ENCODE results near the gene C9orf43. TPM values are rescaled to one million over a fixed set of nuclear protein-coding genes. Genes with fewer than 3 reads are reported as not detected.
"Not testable (repeated sequence)": the region's sequence is repeated elsewhere in the genome, so short reads cannot be mapped to it uniquely, and the experiment has no call there.

Gene C9orf43
- total and polyA plus RNA-seq, 5 donors = 0.20 to 0.47 (median 0.21) TPM

GRCh38 chr9:113425072-113425471 lies 14.5 kb downstream of the C9orf43 start:
- no peak overlapping the region for H3K4me3 ChIP-seq (ENCODE audit: low read length)
- H3K9me3 ChIP-seq (ENCODE audit: control insufficient read depth, low read length) = no peaks in the 10 kb centered on the region
- no peak overlapping the region for H3K27ac ChIP-seq (ENCODE audit: low read length)
- DNase-seq (no peak), ATAC-seq (no peak)
- intact Hi-C loops (cut with DNase I) = no loop called here
- no peaks in the 10 kb centered on the region for H3K4me1 ChIP-seq (ENCODE audit: control insufficient read depth, insufficient read depth, low read length)
- H3K27me3 ChIP-seq (ENCODE audit: control insufficient read depth, insufficient read depth) = no peaks in the 10 kb centered on the region
- 42% methylated on average over 2 of the region's 2 CpGs for WGBS

DNA sequence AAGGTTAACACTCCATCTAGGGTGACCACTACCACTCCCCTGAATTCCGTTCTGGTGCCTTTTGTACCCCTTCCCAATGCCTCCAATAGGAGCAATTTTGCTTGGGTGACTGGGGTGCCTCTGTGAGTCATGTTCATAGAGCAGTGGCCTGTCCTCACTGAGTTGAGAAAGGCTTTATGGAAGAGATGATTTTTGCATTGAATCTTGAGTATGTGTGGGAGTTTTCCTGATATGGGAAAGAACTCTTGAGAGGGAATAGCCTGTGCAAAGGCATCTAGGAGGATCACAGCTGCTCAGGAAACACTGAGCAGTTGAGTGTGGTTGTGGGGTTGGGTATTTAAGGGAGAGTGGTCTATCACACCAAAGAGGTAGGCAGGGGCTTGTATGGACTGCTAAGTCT lies 16.2 kb downstream of the C9orf43 start:
- intact Hi-C loops (cut with DNase I) = no loop called here
- no peaks in the 10 kb centered on the region for H3K4me1 ChIP-seq (ENCODE audit: control insufficient read depth, insufficient read depth, low read length)
- DNase-seq (no peak), ATAC-seq (no peak)
- 79% methylated on average over 1 of the region's 1 CpG for WGBS
- H3K27ac ChIP-seq (ENCODE audit: low read length) = no peak overlapping the region
- H3K9me3 ChIP-seq (ENCODE audit: control insufficient read depth, low read length) = no peaks in the 10 kb centered on the region
- no peaks in the 10 kb centered on the region for H3K27me3 ChIP-seq (ENCODE audit: control insufficient read depth, insufficient read depth)
- H3K4me3 ChIP-seq (ENCODE audit: low read length) = no peak overlapping the region

DNA sequence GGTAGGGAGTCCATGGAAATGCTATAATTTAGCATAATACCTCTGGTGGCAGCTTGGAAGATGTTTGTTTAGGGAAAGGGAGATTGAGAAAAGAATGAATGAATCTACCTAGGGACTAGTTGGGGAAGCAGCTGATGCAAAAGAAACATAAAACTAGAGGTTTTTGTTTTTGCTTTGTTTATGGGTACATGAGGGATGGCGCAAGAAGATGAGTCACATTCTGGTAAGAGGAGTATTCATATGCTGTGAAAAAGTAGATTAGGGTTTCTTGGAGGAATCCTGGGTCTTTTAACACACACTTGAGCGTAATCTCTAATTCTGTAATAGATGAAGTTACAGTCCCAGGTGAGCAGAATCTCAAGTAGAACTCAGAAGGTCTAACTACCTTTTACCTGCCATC lies 17.1 kb downstream of the C9orf43 start:
- 95% methylated on average over 2 of the region's 2 CpGs for WGBS
- ATAC-seq = no peak
- no peak for DNase-seq
- Histone ChIP-seq H3K27ac (ENCODE audit: low read length) (no peak overlapping the region), H3K4me1 (ENCODE audit: control insufficient read depth, insufficient read depth, low read length) (no peaks in the 10 kb centered on the region), H3K27me3 (ENCODE audit: control insufficient read depth, insufficient read depth) (no peaks in the 10 kb centered on the region), H3K4me3 (ENCODE audit: low read length) (no peak overlapping the region), H3K9me3 (ENCODE audit: control insufficient read depth, low read length) (no peaks in the 10 kb centered on the region)
- intact Hi-C loops (cut with DNase I) = no loop called here

- ATAC-seq (peak in 1 of 2 donors; percentile 22), DNase-seq (no peak)
- intact Hi-C loops (cut with DNase I) = no loop called here
- WGBS = 87% methylated on average over 1 of the region's 1 CpG
- no peaks in the 10 kb centered on the region for H3K9me3 ChIP-seq (ENCODE audit: control insufficient read depth, low read length)
- no peaks in the 10 kb centered on the region for H3K27me3 ChIP-seq (ENCODE audit: control insufficient read depth, insufficient read depth)
- no peak overlapping the region for H3K27ac ChIP-seq (ENCODE audit: low read length)
- H3K4me3 ChIP-seq (ENCODE audit: low read length) = no peak overlapping the region
- H3K4me1 ChIP-seq (ENCODE audit: control insufficient read depth, insufficient read depth, low read length) = no peaks in the 10 kb centered on the region
These were observed 17.6 kb downstream of the C9orf43 start for GRCh38 chr9:113428062-113428615.

DNA sequence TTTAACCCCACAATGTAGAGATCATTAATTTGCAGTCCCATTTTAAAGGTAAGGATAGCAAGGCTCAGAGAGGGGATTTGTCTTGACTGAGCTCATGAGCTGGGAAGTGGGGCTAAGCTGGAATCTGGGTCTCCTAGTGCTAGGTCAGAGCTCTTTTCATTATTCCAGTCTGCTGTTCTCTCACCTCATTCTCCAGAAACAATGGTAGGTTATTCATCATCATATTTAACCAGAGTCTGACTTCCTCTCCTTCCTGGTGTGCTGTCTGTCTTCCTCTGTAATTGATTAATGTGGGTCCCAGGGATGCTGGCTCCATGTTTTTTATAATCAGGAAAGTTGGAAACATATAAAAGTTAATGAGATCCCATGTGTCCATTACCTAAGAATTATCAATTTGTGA lies 20.6 kb downstream of the C9orf43 start:
- Histone ChIP-seq H3K9me3 (ENCODE audit: control insufficient read depth, low read length) (no peaks in the 10 kb centered on the region), H3K27me3 (ENCODE audit: control insufficient read depth, insufficient read depth) (no peaks in the 10 kb centered on the region), H3K27ac (ENCODE audit: low read length) (no peak overlapping the region), H3K4me3 (ENCODE audit: low read length) (no peak overlapping the region), H3K4me1 (ENCODE audit: control insufficient read depth, insufficient read depth, low read length) (no peaks in the 10 kb centered on the region)
- intact Hi-C loops (cut with DNase I) = loop anchor here in 1 of 4 donors (5.0 kb wide), 1 partner anchor 226 kb away; no protein-coding TSS in a partner anchor
- ATAC-seq = no peak
- DNase-seq = no peak

DNA sequence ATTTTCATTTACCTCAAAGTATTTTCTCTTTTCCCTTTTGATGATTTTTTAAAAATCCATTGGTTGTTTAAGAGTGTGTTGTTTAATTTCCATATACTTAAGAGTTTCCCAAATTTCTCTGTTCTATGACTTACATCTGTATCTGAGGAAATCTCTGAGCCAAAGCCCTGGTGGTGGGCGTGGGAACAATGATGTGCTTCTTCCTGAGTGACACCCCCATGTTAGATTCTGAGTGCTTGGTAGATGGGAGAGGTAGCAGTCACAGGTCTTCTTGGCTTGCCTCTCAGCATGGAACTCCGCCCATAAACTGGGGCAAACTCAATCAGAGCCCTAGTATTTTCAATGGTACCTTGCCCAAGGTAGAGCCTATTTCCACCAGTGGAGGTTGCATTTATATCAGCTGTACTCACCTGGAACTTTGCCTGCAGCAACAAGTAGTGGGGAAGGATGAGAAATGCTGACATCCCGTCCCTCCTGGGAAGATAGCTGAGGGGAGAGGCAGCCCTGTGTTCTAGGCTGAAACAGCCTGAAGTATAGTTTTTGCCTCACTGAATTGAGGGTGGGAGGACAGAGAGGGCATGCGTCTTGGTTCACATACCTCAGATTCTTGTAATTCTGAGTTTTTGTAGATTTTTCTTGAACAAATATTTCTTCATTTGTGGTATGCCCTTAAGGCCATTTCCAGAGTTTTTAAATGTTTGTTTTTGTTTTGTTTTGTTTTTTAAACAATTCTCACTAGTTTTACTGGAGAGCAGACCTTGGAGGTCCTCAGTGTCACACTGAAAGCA lies 26.4 kb downstream of the C9orf43 start:
- Histone ChIP-seq H3K4me3 (ENCODE audit: low read length) (no peak overlapping the region), H3K27me3 (ENCODE audit: control insufficient read depth, insufficient read depth) (no peaks in the 10 kb centered on the region), H3K27ac (ENCODE audit: low read length) (no peak overlapping the region), H3K4me1 (ENCODE audit: control insufficient read depth, insufficient read depth, low read length) (no peaks in the 10 kb centered on the region), H3K9me3 (ENCODE audit: control insufficient read depth, low read length) (no peaks in the 10 kb centered on the region)
- WGBS = 76% methylated on average over 4 of the region's 4 CpGs
- no peak for DNase-seq
- intact Hi-C loops (cut with DNase I) = no loop called here
- ATAC-seq = no peak

- intact Hi-C loops (cut with DNase I); H3K9me3 ChIP-seq (ENCODE audit: control insufficient read depth, low read length); H3K27me3 ChIP-seq (ENCODE audit: control insufficient read depth, insufficient read depth); ATAC-seq; H3K4me3 ChIP-seq (ENCODE audit: low read length); H3K4me1 ChIP-seq (ENCODE audit: control insufficient read depth, insufficient read depth, low read length); H3K27ac ChIP-seq (ENCODE audit: low read length); DNase-seq: not testable (repeated sequence)
- WGBS = 90% methylated on average over 1 of the region's 1 CpG
These were observed 27.2 kb downstream of the C9orf43 start for GRCh38 chr9:113437716-113438115.

GRCh38 chr9:113444736-113445135 lies 34.2 kb downstream of the C9orf43 start:
- WGBS = 89% methylated on average over 2 of the region's 2 CpGs
- Histone ChIP-seq H3K4me1 (ENCODE audit: control insufficient read depth, insufficient read depth, low read length) (peaks cover 2% of the 10 kb centered on the region), H3K27ac (ENCODE audit: low read length) (no peak overlapping the region)

DNA sequence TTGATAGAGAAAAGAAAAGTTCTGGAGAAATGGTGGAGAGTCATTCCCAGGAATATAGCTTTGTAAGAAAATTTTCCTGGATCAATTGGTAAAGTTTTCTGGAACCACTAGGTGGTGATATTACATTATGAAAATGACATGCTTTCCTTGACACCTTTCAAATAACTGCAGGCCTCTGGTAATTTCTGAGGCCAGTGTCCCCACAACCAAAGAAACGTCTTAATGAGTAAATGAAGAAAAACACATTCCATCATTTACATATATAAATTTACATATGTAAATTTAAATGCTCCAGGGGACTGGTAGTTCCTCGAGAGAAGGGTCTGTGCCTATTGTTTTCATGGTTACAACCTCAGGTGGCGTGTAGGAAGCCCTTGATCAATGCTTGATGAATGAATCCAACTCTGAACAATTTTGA lies 35.8 kb downstream of the C9orf43 start:
- Histone ChIP-seq H3K4me3 (ENCODE audit: low read length) (no peak overlapping the region), H3K4me1 (ENCODE audit: control insufficient read depth, insufficient read depth, low read length) (peaks cover 2% of the 10 kb centered on the region), H3K27me3 (ENCODE audit: control insufficient read depth, insufficient read depth) (no peaks in the 10 kb centered on the region), H3K9me3 (ENCODE audit: control insufficient read depth, low read length) (no peaks in the 10 kb centered on the region), H3K27ac (ENCODE audit: low read length) (peak overlapping the region; percentile 83)
- intact Hi-C loops (cut with DNase I) = loop anchor here (2.0 to 5.0 kb wide), 3 partner anchors 140 to 211 kb away; no protein-coding TSS in a partner anchor
- WGBS = 55% methylated on average over 3 of the region's 3 CpGs
- peak; percentile 61 to 78 for ATAC-seq
- no peak for DNase-seq

More at GRCh38 chr9:113444736-113445135, 34.2 kb downstream of the C9orf43 start:
- H3K27me3 ChIP-seq (ENCODE audit: control insufficient read depth, insufficient read depth) = no peaks in the 10 kb centered on the region
- DNase-seq (no peak), ATAC-seq (no peak)
- intact Hi-C loops (cut with DNase I) = loop anchor here (2.0 to 5.0 kb wide), 3 partner anchors 143 to 214 kb away; no protein-coding TSS in a partner anchor
- no peaks in the 10 kb centered on the region for H3K9me3 ChIP-seq (ENCODE audit: control insufficient read depth, low read length)
- H3K4me3 ChIP-seq (ENCODE audit: low read length) = no peak overlapping the region

GRCh38 chr9:113449376-113449775 lies 38.8 kb downstream of the C9orf43 start:
- no peak for ATAC-seq
- Histone ChIP-seq H3K4me3 (ENCODE audit: low read length) (no peak overlapping the region), H3K27me3 (ENCODE audit: control insufficient read depth, insufficient read depth) (no peaks in the 10 kb centered on the region), H3K4me1 (ENCODE audit: control insufficient read depth, insufficient read depth, low read length) (peaks cover 2% of the 10 kb centered on the region), H3K27ac (ENCODE audit: low read length) (peak overlapping the region; percentile 52), H3K9me3 (ENCODE audit: control insufficient read depth, low read length) (no peaks in the 10 kb centered on the region)
- DNase-seq = no peak
- WGBS = 46% methylated on average over 2 of the region's 2 CpGs
- intact Hi-C loops (cut with DNase I) = loop anchor here in 3 of 4 donors (2.0 to 5.0 kb wide), 3 partner anchors 138 to 208 kb away; no protein-coding TSS in a partner anchor

DNA sequence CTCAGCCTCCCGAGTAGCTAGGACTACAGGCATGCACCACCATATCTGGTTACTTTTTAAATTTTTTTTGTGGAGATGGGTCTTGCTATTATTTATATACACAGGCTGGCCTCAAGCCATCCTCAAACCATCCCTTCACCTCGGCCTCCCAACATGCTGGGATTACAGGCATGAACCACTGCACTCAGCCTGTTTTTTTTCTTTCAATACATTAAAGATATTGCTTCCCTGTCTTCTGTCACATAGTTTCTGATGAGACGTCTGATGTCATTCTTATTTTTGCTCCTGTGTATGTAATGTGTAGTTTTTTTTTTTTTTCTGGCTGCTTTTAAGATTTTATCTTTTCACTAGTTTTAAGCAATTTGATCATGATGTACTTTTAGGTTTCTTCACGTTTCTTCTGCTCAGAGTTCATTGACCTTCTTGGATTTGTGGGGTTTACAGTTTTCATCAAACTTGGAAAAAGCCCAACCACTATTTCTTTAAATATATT lies 41.6 kb downstream of the C9orf43 start:
- Histone ChIP-seq H3K4me1 (ENCODE audit: control insufficient read depth, insufficient read depth, low read length) (peaks cover 8% of the 10 kb centered on the region), H3K27me3 (ENCODE audit: control insufficient read depth, insufficient read depth) (no peaks in the 10 kb centered on the region), H3K27ac (ENCODE audit: low read length) (no peak overlapping the region), H3K4me3 (ENCODE audit: low read length) (no peak overlapping the region), H3K9me3 (ENCODE audit: control insufficient read depth, low read length) (no peaks in the 10 kb centered on the region)
- intact Hi-C loops (cut with DNase I) = loop anchor here in 3 of 4 donors (10.0 kb wide), 1 partner anchor 53 kb away; no protein-coding TSS in a partner anchor
- ATAC-seq = no peak
- DNase-seq = no peak
- 61% methylated on average over 4 of the region's 4 CpGs for WGBS
